GM23248 (cell line): Measurements from ENCODE around the gene GAB3. TPM values are rescaled to one million over a fixed set of nuclear protein-coding genes. Genes with fewer than 3 reads are reported as not detected.

Experiments used
- DNase-seq: peaks from one replicate; pipeline ENCODE4 v3.0.0-alpha.2; 2015
- H2AFZ ChIP-seq: fragments of 200-600 bp; sonication (generic); 2 replicates; pipeline ENCODE4 v1.6.1; 2016; ENCODE audit warnings: antibody characterized with exemption
- H3F3A ChIP-seq: fragments of 200-600 bp; sonication (generic); 2 replicates; pipeline ENCODE4 v1.6.1; 2016; ENCODE audit warnings: mild to moderate bottlenecking, antibody characterized with exemption, mixed run types; ENCODE audit not compliant: insufficient read depth
- H3K27ac ChIP-seq: fragments of 200-600 bp; sonication (generic); 2 replicates; pipeline ENCODE4 v1.5.1; 2016; ENCODE audit warnings: mild to moderate bottlenecking
- H3K27me3 ChIP-seq: fragments of 200-600 bp; sonication (generic); replicated peaks from 2 replicates; pipeline ENCODE4 v1.6.1; 2016; ENCODE audit warnings: mild to moderate bottlenecking; ENCODE audit not compliant: insufficient read depth
- H3K36me3 ChIP-seq: fragments of 200-600 bp; sonication (generic); 2 replicates; pipeline ENCODE4 v1.6.1; 2016; ENCODE audit warnings: low read depth, mild to moderate bottlenecking
- H3K4me1 ChIP-seq: fragments of 200-600 bp; sonication (generic); 2 replicates; pipeline ENCODE4 v1.6.1; 2016; ENCODE audit warnings: mild to moderate bottlenecking; ENCODE audit not compliant: insufficient read depth
- H3K4me2 ChIP-seq: fragments of 200-600 bp; sonication (generic); one replicate; pipeline ENCODE4 v1.6.1; 2016; ENCODE audit warnings: mild to moderate bottlenecking; ENCODE audit not compliant: unreplicated experiment
- H3K4me3 ChIP-seq: fragments of 200-600 bp; sonication (generic); 2 replicates; pipeline ENCODE4 v1.5.1; 2016; ENCODE audit warnings: mild to moderate bottlenecking
- H3K79me2 ChIP-seq: fragments of 200-600 bp; sonication (generic); 2 replicates; pipeline ENCODE4 v1.6.1; 2016; ENCODE audit warnings: mild to moderate bottlenecking; ENCODE audit not compliant: insufficient read depth
- H3K9ac ChIP-seq: fragments of 200-600 bp; sonication (generic); 2 replicates; pipeline ENCODE4 v1.6.1; 2016; ENCODE audit warnings: mild to moderate bottlenecking
- H3K9me2 ChIP-seq: fragments of 200-600 bp; sonication (generic); 2 replicates; pipeline ENCODE4 v1.6.1; 2016; ENCODE audit warnings: mixed run types, mild to moderate bottlenecking, moderate library complexity; ENCODE audit not compliant: insufficient read depth
- H3K9me3 ChIP-seq: fragments of 200-600 bp; sonication (generic); one replicate; pipeline ENCODE4 v1.6.1; 2017; ENCODE audit warnings: low read depth
- H4K20me1 ChIP-seq: fragments of 200-600 bp; sonication (generic); 2 replicates; pipeline ENCODE4 v1.6.0; 2016; ENCODE audit not compliant: insufficient read depth
- EZH2 ChIP-seq: fragments of 200-600 bp; sonication (generic); IDR thresholded peaks from 2 replicates; pipeline ENCODE4 v1.6.1; 2018; ENCODE audit warnings: antibody characterized with exemption, mild to moderate bottlenecking; ENCODE audit not compliant: insufficient read depth, poor library complexity, severe bottlenecking
- EZH2phosphoT487 ChIP-seq: fragments of 200-600 bp; sonication (generic); IDR thresholded peaks from 2 replicates; pipeline ENCODE4 v1.6.1; 2018; ENCODE audit warnings: antibody characterized with exemption, moderate library complexity, mild to moderate bottlenecking, low read depth; ENCODE audit not compliant: insufficient read depth
- WGBS, 2 experiments: methylation state at CpG; one replicate each; pipeline ENCODE4 v1.1.6; 2015 to 2017; ENCODE audit warnings: low lambda C conversion rate in 2 of 2, low coverage in 1 of 2; ENCODE audit errors: missing lambda C conversion rate in 2 of 2; 5-methylcytosine and 5-hydroxymethylcytosine counted together
- in situ Hi-C: fragments of 300-500 bp; cut with MboI; formaldehyde crosslinking; loops from 2 replicates; pipeline ENCODE4 v1.15.0; 2020
- polyA plus RNA-seq: library from polyadenylated mRNA; unstranded; fragments of >200 nt; fragmentation: Nextera tagmentation; extraction: Ambion mirVana; gene quantifications from 2 replicates; pipeline ENCODE4 v1.2.1, GENCODE V29; 2016
- total RNA-seq: library from RNA; depleted of rRNA; stranded (reverse); fragments of >200 nt; shearing (Covaris generic); gene quantifications from 2 replicates; pipeline ENCODE4 v1.2.3, GENCODE V29; 2014

GAB3 gene
- total and polyA plus RNA-seq, 2 experiments from 2014 or later: 0.76 to 1.0 TPM

DNA sequence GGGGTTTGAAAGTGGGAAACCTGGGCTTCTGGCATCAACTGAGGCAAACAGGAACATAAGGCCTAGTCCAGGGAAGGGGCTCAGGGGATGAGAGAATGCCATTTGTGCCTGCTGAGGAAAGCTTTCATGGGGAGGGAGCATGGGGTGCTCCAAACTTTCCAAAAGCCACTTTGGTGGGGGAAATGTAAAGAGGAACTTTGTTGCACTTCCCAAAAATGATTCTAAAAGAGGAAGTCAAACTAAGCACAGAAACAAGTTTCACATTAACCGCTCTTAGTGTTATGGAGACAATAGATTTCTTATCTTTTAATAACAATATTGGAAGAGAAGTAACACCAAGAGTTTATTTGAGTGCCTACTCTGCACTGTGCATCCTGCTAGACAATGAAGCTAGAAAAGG lies 32.3 kb downstream of the GAB3 start:
- no peak for TF ChIP-seq EZH2
- no peak for TF ChIP-seq EZH2phosphoT487
- no peak for DNase-seq
- H4K20me1 ChIP-seq: no peaks in the 10 kb centered on the region
- no peaks in the 10 kb centered on the region for H3K9me3 ChIP-seq
- no peak overlapping the region for H2AFZ ChIP-seq
- no peaks in the 10 kb centered on the region for H3K9me2 ChIP-seq
- H3F3A ChIP-seq: peaks cover 5% of the 10 kb centered on the region; the same call in 1 of the 2 replicates
- no peak overlapping the region for H3K27ac ChIP-seq
- no peak overlapping the region for H3K4me3 ChIP-seq
- WGBS, 2 experiments: 100% methylated on average over 1 of the region's 1 CpG; no CpG with 5 or more reads in 1 of the 2 experiments
- no peaks in the 10 kb centered on the region for H3K79me2 ChIP-seq
- H3K4me1 ChIP-seq: no peaks in the 10 kb centered on the region
- H3K9ac ChIP-seq: no peak overlapping the region
- no peak overlapping the region for H3K4me2 ChIP-seq
- in situ Hi-C loops: no loop called here
- no peaks in the 10 kb centered on the region for H3K27me3 ChIP-seq
- no peaks in the 10 kb centered on the region for H3K36me3 ChIP-seq

GRCh38 chrX:154717824-154718223 lies 33.1 kb downstream of the GAB3 start:
- TF ChIP-seq EZH2phosphoT487 (no peak), EZH2 (no peak)
- H2AFZ ChIP-seq: no peak overlapping the region
- no peaks in the 10 kb centered on the region for H3K79me2 ChIP-seq
- H3K4me3 ChIP-seq: no peak overlapping the region
- no peak overlapping the region for H3K4me2 ChIP-seq
- peaks cover 5% of the 10 kb centered on the region; the same call in 1 of the 2 replicates for H3F3A ChIP-seq
- no peak overlapping the region for H3K27ac ChIP-seq
- no peaks in the 10 kb centered on the region for H3K27me3 ChIP-seq
- H3K4me1 ChIP-seq: peaks cover 2% of the 10 kb centered on the region; the same call in 1 of the 2 replicates
- in situ Hi-C loops: no loop called here
- H4K20me1 ChIP-seq: no peaks in the 10 kb centered on the region
- no peak for DNase-seq
- H3K9me3 ChIP-seq: no peaks in the 10 kb centered on the region
- 85% methylated on average over 7 of the region's 7 CpGs for WGBS, 2 experiments
- H3K36me3 ChIP-seq: no peaks in the 10 kb centered on the region
- no peak overlapping the region for H3K9ac ChIP-seq
- no peaks in the 10 kb centered on the region for H3K9me2 ChIP-seq

DNA sequence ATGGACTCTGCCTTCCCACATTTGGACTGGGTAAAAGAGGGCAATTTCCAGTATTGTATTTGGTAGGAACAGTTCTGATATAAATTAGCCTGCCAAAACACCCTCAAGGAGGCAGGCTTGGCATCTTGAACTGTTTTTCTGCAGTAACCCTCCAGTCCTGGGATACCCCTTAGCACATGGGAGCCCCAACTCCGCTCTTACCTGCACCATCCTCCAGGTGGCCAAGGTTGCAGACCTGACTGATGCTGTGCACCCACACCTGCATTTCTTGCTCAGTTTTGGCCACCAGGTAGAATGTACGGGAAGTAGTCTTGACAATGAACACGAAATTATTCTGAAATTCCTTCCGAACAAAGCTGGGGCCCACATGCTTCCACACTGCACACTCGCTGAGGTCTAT lies 35.1 kb downstream of the GAB3 start:
- H3F3A ChIP-seq: peaks cover 12% of the 10 kb centered on the region; the same call in 1 of the 2 replicates
- no peak for DNase-seq
- in situ Hi-C loops: no loop called here
- H3K4me3 ChIP-seq: no peak overlapping the region
- H2AFZ ChIP-seq: no peak overlapping the region
- no peaks in the 10 kb centered on the region for H3K79me2 ChIP-seq
- no peaks in the 10 kb centered on the region for H3K36me3 ChIP-seq
- H3K9me3 ChIP-seq: no peaks in the 10 kb centered on the region
- no peak for TF ChIP-seq EZH2phosphoT487
- TF ChIP-seq EZH2: no peak
- no peak overlapping the region for H3K9ac ChIP-seq
- peaks cover 10% of the 10 kb centered on the region for H3K4me1 ChIP-seq
- H3K4me2 ChIP-seq: no peak overlapping the region
- 81 to 86% methylated on average over 1 to 5 of the region's 5 CpGs for WGBS, 2 experiments
- no peaks in the 10 kb centered on the region for H4K20me1 ChIP-seq
- no peak overlapping the region for H3K27ac ChIP-seq
- H3K9me2 ChIP-seq: no peaks in the 10 kb centered on the region
- H3K27me3 ChIP-seq: no peaks in the 10 kb centered on the region

DNA sequence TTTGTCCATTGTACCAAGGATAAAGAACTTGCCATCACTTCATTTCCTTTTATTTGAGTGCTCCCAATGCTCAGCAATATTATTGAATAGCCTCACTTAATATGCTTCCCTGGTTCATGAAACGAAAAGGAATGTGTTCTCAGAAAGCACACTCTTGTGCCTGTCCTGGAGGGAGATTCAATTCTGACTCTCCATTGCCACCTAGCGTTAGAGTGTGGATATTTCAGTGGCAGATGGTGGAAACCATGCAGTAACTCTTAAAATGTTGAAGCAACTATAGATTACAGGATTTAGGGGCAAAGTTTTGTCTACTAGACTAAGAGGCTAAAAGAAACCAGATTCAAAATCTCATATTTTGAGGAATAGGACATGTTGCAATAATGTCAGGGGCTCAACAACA lies 36.0 kb downstream of the GAB3 start:
- Histone ChIP-seq H3K27me3 (no peaks in the 10 kb centered on the region), H3F3A (peaks cover 12% of the 10 kb centered on the region; the same call in 1 of the 2 replicates), H3K4me1 (peaks cover 10% of the 10 kb centered on the region), H3K27ac (no peak overlapping the region), H3K79me2 (no peaks in the 10 kb centered on the region), H3K9ac (no peak overlapping the region), H3K36me3 (no peaks in the 10 kb centered on the region), H4K20me1 (no peaks in the 10 kb centered on the region), H3K9me3 (no peaks in the 10 kb centered on the region), H3K4me2 (no peak overlapping the region), H3K4me3 (no peak overlapping the region), H3K9me2 (no peaks in the 10 kb centered on the region), H2AFZ (no peak overlapping the region)
- no peak for TF ChIP-seq EZH2phosphoT487
- TF ChIP-seq EZH2: no peak
- 0% methylated on average over 2 of the region's 2 CpGs for WGBS, 2 experiments
- in situ Hi-C loops: no loop called here
- DNase-seq: peak; percentile 44
